Activated CD4-positive, CD25-positive, alpha-beta regulatory T cell treated with anti-CD3 and anti-CD28 coated beads, Interleukin-2, amount 50 U/mL, for 72 hours (primary cell): ENCODE results near the gene MPZL2.

ENCODE experiments used
- DNase-seq: peaks from one replicate; pipeline ENCODE4 v3.0.0; 2021

Gene MPZL2

GRCh38 chr11:118240999-118241763 is 22.9 kb downstream of the MPZL2 start:
- DNase-seq = no peak

- DNase-seq = no peak
Observed at GRCh38 chr11:118239509-118240205, 24.4 kb downstream of the MPZL2 start.

- no peak for DNase-seq
Observed at GRCh38 chr11:118238929-118239328, 25.2 kb downstream of the MPZL2 start.

- DNase-seq = no peak
Observed at GRCh38 chr11:118238421-118238820, 25.7 kb downstream of the MPZL2 start.

GRCh38 chr11:118236170-118236569 is 27.9 kb downstream of the MPZL2 start:
- DNase-seq = no peak

GRCh38 chr11:118234833-118235232 is 29.3 kb downstream of the MPZL2 start:
- DNase-seq = no peak

- DNase-seq = no peak
Observed at GRCh38 chr11:118233850-118234249, 30.2 kb downstream of the MPZL2 start.

GRCh38 chr11:118233377-118233776 is 30.7 kb downstream of the MPZL2 start:
- no peak for DNase-seq

- no peak for DNase-seq
Observed at GRCh38 chr11:118232659-118233058, 31.4 kb downstream of the MPZL2 start.

- no peak for DNase-seq
Observed at GRCh38 chr11:118231461-118231860, 32.6 kb downstream of the MPZL2 start.

GRCh38 chr11:118230088-118230487 is 34.0 kb downstream of the MPZL2 start:
- no peak for DNase-seq

- DNase-seq = no peak
Observed at GRCh38 chr11:118229274-118229847, 34.7 kb downstream of the MPZL2 start.

- no peak for DNase-seq
Observed at GRCh38 chr11:118227865-118228785, 36.0 kb downstream of the MPZL2 start.

- no peak for DNase-seq
Observed at GRCh38 chr11:118226781-118227180, 37.3 kb downstream of the MPZL2 start.

GRCh38 chr11:118226296-118226695 is 37.8 kb downstream of the MPZL2 start:
- DNase-seq = no peak

- DNase-seq = peak; percentile 58
Observed at GRCh38 chr11:118224511-118225188, 39.4 kb downstream of the MPZL2 start, which contains the start of gene JAML. JAML (minus strand) TSS chr11:118225011; CDS start chr11:118214866, 10,145 bp downstream.

GRCh38 chr11:118223992-118224391 is 40.1 kb downstream of the MPZL2 start:
- no peak for DNase-seq

- DNase-seq = no peak
Observed at GRCh38 chr11:118223570-118223969, 40.5 kb downstream of the MPZL2 start.

GRCh38 chr11:118222437-118222836 is 41.7 kb downstream of the MPZL2 start:
- no peak for DNase-seq

GRCh38 chr11:118221419-118221818 is 42.7 kb downstream of the MPZL2 start:
- DNase-seq = no peak

GRCh38 chr11:118219732-118220131 is 44.4 kb downstream of the MPZL2 start:
- DNase-seq = no peak

- DNase-seq = no peak
Observed at GRCh38 chr11:118219244-118219643, 44.9 kb downstream of the MPZL2 start.
